ENCODE data around the gene SNX1.

Gene SNX1

GRCh38 chr15:64131547-64131946 is 35.8 kb downstream of the SNX1 start:
- Histone ChIP-seq H3K4me1 (no peaks in the 10 kb centered on the region), H3K4me3 (ENCODE audit: low read depth, low read length) (no peak overlapping the region), H3K9ac (no peak overlapping the region), H2AFZ (no peak overlapping the region), H3K36me3 (ENCODE audit: control insufficient read depth, insufficient read depth, low read length) (no peaks in the 10 kb centered on the region), H3K9me3 (ENCODE audit: control insufficient read depth, low read length) (no peaks in the 10 kb centered on the region), H3K27me3 (ENCODE audit: control insufficient read depth, insufficient read depth, low read length) (no peaks in the 10 kb centered on the region), H3K27ac (no peak overlapping the region), H3K79me2 (no peaks in the 10 kb centered on the region), H3K4me2 (ENCODE audit: low read length) (no peak overlapping the region)
- TF ChIP-seq CTCF (IDR thresholded peaks at IDR 0.05), result no peak

DNA sequence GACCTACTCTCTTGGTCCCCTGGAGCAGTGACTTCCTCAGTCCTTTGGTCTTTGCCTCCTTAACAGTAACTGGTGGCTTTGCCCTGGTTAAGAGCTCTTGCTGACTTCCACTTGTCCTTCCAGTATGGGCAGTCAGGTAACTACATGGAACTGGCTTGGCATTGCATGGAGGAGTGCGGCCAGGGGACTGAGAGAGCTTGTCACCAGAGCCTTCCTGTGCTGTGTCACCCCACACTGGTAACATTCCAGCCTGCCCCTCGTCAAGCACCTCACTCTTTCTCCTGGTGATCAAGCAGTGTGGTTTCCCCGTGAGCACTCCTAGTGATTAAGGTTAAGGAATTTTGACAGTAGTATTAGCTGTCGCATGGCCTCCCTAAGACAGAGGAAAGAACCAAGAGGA is 36.4 kb downstream of the SNX1 start:
- Histone ChIP-seq H3K27me3 (ENCODE audit: control insufficient read depth, insufficient read depth, low read length) (no peaks in the 10 kb centered on the region), H3K36me3 (ENCODE audit: control insufficient read depth, insufficient read depth, low read length) (no peaks in the 10 kb centered on the region), H3K9me3 (ENCODE audit: control insufficient read depth, low read length) (no peaks in the 10 kb centered on the region), H3K4me1 (no peaks in the 10 kb centered on the region), H3K4me3 (ENCODE audit: low read depth, low read length) (no peak overlapping the region), H3K79me2 (no peaks in the 10 kb centered on the region), H3K9ac (no peak overlapping the region), H3K4me2 (ENCODE audit: low read length) (no peak overlapping the region), H2AFZ (no peak overlapping the region), H3K27ac (no peak overlapping the region)
- TF ChIP-seq CTCF (IDR thresholded peaks at IDR 0.05), result no peak

DNA sequence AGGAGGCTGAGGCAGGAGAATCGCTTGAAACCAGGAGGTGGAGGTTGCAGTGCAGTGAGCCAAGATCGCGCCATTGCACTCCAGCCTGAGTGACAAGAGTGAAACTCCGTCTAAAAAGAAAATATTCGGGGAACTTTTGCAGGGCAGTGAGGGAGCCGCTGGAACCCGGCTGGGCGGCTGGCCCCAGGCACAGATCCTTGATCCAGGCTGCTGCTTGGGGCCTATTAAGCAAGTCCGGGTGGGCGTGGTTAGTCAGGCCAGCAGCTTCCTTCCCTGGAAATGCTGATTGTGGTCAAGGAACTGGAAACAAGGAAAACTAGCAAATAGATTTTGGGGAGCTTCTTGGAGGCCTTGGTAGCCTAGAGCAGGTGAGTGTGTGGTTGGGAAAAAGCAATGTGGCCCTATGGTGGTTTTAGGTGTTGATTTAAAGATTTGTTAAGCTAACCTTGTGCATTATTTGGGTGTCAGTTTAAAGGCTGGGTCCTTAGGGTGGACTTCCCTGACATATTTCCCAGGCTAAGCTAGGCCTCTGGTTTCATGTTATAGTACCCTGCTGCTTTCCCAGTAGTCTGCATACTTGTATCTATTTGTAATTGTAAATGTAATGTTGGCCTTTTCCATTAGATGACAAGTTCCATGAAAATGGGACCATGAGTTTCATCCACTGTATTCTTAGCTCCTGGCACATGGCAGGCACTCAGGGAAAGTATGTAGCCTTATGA is 38.0 kb downstream of the SNX1 start:
- Histone ChIP-seq H3K4me3 (ENCODE audit: low read depth, low read length) (no peak overlapping the region), H3K36me3 (ENCODE audit: control insufficient read depth, insufficient read depth, low read length) (no peaks in the 10 kb centered on the region), H3K4me1 (no peaks in the 10 kb centered on the region), H3K79me2 (no peaks in the 10 kb centered on the region), H3K27ac (no peak overlapping the region), H3K9me3 (ENCODE audit: control insufficient read depth, low read length) (no peaks in the 10 kb centered on the region), H3K27me3 (ENCODE audit: control insufficient read depth, insufficient read depth, low read length) (no peaks in the 10 kb centered on the region), H3K9ac (no peak overlapping the region), H3K4me2 (ENCODE audit: low read length) (no peak overlapping the region), H2AFZ (no peak overlapping the region)
- TF ChIP-seq CTCF (IDR thresholded peaks at IDR 0.05), result no peak

DNA sequence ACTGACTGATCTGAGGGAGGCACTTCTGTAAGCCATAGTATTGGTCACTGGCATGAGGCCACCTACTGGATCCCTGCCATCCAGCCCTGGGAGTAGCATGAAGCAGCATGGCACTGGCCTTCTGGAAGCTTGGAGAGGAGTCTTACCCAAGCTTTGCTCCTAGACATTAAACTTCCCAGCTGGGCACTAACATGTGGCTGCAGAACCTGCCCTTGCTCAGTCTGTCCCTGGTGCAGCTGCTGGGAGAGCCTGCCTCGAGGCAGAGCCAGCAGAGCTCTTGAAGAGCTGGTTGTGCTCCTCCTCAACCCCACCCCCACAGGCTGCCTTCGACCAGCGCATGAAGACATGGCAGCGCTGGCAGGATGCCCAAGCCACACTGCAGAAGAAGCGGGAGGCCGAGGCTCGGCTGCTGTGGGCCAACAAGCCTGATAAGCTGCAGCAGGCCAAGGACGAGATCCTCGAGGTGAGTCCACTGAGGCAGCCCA is 38.6 kb downstream of the SNX1 start:
- no peak overlapping the region for H3K9ac ChIP-seq
- no peaks in the 10 kb centered on the region for H3K4me1 ChIP-seq

More for the DNA sequence above, 38.6 kb downstream of the SNX1 start:
- H3K27me3 ChIP-seq (ENCODE audit: control insufficient read depth, insufficient read depth, low read length), result no peaks in the 10 kb centered on the region
- no peak overlapping the region for H3K4me2 ChIP-seq (ENCODE audit: low read length)
- no peak overlapping the region for H3K4me3 ChIP-seq (ENCODE audit: low read depth, low read length)
- no peaks in the 10 kb centered on the region for H3K36me3 ChIP-seq (ENCODE audit: control insufficient read depth, insufficient read depth, low read length)
- no peak overlapping the region for H2AFZ ChIP-seq
- H3K79me2 ChIP-seq, result no peaks in the 10 kb centered on the region
- TF ChIP-seq CTCF (IDR thresholded peaks at IDR 0.05), result no peak
- no peaks in the 10 kb centered on the region for H3K9me3 ChIP-seq (ENCODE audit: control insufficient read depth, low read length)
- H3K27ac ChIP-seq, result no peak overlapping the region
